Measurements from ENCODE around the gene SH2D3C. TPM values are rescaled to one million over a fixed set of nuclear protein-coding genes. Genes with fewer than 3 reads are reported as not detected.

Gene SH2D3C
- total RNA-seq, 1 experiment from 2014 or later, result not detected

DNA sequence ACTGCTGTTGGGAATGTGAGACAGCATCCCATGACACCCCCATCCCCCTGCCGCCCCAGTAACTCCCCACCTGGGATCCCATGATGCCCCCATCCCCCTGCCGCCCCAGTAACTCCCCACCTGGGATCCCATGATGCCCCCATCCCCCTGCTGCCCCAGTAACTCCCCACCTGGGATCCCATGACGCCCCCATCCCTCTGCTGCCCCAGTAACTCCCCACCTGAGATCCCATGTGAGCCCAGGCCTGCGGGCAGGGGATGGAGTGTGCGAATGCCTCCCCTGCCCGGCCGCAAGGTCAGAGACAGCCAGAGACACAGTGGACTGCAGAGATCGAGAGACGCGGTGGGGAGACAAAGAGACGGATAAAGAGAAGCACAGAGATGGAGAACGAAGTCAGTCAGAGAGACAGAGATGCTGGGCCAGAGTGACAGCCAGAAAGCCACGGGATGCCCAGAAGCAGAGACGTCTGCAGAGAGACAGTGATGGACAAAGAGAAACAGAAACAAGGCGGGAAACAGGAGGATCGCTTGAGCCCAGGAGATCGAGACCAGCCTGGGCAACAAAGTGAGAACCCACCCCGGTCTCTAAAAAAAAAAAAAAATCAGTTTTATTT, 992 bp downstream of the SH2D3C start:
- Mint-ChIP-seq H3K27me3 (ENCODE audit: insufficient read depth, unreplicated experiment) (no peaks in the 10 kb centered on the region), H3K36me3 (ENCODE audit: insufficient read depth, unreplicated experiment) (no peaks in the 10 kb centered on the region), H3K4me3 (ENCODE audit: unreplicated experiment) (no peak overlapping the region), H3K9me3 (ENCODE audit: unreplicated experiment) (no peaks in the 10 kb centered on the region), H3K4me1 (ENCODE audit: insufficient read depth, unreplicated experiment) (no peaks in the 10 kb centered on the region), H3K27ac (ENCODE audit: low read depth, unreplicated experiment) (peak overlapping the region; percentile 59)
- no TSS peak for BruUV-seq (replicated peaks)
- TF ChIP-seq, protein P1, sequence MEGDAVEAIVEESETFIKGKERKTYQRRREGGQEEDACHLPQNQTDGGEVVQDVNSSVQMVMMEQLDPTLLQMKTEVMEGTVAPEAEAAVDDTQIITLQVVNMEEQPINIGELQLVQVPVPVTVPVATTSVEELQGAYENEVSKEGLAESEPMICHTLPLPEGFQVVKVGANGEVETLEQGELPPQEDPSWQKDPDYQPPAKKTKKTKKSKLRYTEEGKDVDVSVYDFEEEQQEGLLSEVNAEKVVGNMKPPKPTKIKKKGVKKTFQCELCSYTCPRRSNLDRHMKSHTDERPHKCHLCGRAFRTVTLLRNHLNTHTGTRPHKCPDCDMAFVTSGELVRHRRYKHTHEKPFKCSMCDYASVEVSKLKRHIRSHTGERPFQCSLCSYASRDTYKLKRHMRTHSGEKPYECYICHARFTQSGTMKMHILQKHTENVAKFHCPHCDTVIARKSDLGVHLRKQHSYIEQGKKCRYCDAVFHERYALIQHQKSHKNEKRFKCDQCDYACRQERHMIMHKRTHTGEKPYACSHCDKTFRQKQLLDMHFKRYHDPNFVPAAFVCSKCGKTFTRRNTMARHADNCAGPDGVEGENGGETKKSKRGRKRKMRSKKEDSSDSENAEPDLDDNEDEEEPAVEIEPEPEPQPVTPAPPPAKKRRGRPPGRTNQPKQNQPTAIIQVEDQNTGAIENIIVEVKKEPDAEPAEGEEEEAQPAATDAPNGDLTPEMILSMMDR (IDR thresholded peaks at IDR 0.05; ENCODE audit: unreplicated experiment), result no peak
- ChIA-PET POLR2A (no interaction called here), CTCF (interaction anchor here (0.7 kb wide), 1 partner anchor 43 kb away, joined by 3 read pairs; no protein-coding TSS in a partner anchor)
- DNase-seq (ENCODE audit: unreplicated experiment), result no peak
- intact Hi-C loops (cut with micrococcal nuclease), result no loop called here

DNA sequence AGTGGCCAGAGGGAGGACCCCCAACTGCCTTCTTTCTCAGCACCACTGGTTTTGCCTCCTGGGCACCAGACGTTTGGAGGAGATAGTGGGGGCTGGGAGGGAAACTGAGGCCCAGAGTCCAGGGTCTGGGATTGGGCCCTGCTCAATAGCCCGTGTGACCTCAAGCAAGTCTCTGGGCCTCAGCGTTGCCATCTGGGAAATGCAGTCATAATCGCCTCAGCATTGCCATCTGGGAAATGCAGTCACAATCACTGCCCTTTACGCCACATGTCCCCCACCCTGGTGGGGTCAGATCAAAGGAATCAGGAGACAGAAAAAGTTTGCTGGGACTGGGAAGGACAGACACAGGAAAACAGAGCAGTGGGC, 1.6 kb downstream of the SH2D3C start:
- no peaks in the 10 kb centered on the region for H3K9me3 Mint-ChIP-seq (ENCODE audit: unreplicated experiment)
- H3K27ac Mint-ChIP-seq (ENCODE audit: low read depth, unreplicated experiment), result no peak overlapping the region
- H3K4me3 Mint-ChIP-seq (ENCODE audit: unreplicated experiment), result no peak overlapping the region
- H3K4me1 Mint-ChIP-seq (ENCODE audit: insufficient read depth, unreplicated experiment), result no peaks in the 10 kb centered on the region
- TF ChIP-seq, protein P1 (IDR thresholded peaks at IDR 0.05; ENCODE audit: unreplicated experiment), result no peak
- CTCF ChIA-PET, result no interaction called here
- H3K27me3 Mint-ChIP-seq (ENCODE audit: insufficient read depth, unreplicated experiment), result no peaks in the 10 kb centered on the region
- BruUV-seq (replicated peaks), result no TSS peak
- intact Hi-C loops (cut with micrococcal nuclease), result no loop called here
- POLR2A ChIA-PET, result no interaction called here
- DNase-seq (ENCODE audit: unreplicated experiment), result no peak
- no peaks in the 10 kb centered on the region for H3K36me3 Mint-ChIP-seq (ENCODE audit: insufficient read depth, unreplicated experiment)

DNA sequence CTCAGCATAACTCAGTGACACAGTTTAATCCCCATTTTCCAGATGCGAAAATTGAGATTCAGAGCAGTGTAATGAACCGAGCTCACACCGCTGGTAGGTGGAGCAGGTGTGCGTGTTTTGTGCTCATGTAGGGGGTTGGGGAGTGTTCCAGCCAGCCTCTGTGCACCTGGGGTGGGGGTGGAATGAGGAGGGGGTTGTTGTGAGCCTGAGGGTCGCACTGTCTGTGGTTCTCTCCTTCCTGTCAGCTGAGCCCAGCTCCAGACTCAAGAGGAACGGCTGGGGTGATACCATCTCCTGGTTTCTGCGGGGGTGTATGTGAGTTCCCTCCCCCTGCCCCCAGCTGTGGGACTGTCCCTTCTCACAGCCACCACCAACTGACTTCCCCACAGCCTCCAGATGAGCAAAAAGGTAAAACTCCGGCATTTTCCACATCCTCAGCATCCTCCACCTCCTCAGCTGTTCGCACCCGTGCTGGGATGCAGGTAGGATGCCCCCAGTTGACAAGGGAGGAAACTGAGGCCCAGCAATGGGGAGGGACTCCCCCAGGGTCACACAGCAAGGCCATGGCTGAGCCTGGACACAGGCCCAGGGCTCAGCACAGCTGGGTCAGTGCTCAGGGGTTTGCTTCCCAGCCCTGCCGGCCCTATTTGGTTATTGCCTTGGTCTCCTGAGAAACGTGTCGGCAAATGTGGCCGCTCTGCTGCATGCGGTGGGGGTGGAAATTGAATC, 2.1 kb downstream of the SH2D3C start:
- H3K27me3 Mint-ChIP-seq (ENCODE audit: insufficient read depth, unreplicated experiment), result no peaks in the 10 kb centered on the region
- no peak overlapping the region for H3K4me3 Mint-ChIP-seq (ENCODE audit: unreplicated experiment)
- H3K27ac Mint-ChIP-seq (ENCODE audit: low read depth, unreplicated experiment), result no peak overlapping the region
- no peaks in the 10 kb centered on the region for H3K9me3 Mint-ChIP-seq (ENCODE audit: unreplicated experiment)
- BruUV-seq (replicated peaks), result no TSS peak
- CTCF ChIA-PET, result interaction anchor here (0.7 kb wide), 1 partner anchor 17 kb away, joined by 4 read pairs; no protein-coding TSS in a partner anchor
- DNase-seq (ENCODE audit: unreplicated experiment), result no peak
- intact Hi-C loops (cut with micrococcal nuclease), result no loop called here
- POLR2A ChIA-PET, result interaction anchor here (0.7 kb wide), 1 partner anchor 102 kb away, joined by 3 read pairs; no protein-coding TSS in a partner anchor
- H3K4me1 Mint-ChIP-seq (ENCODE audit: insufficient read depth, unreplicated experiment), result no peaks in the 10 kb centered on the region
- TF ChIP-seq, protein P1 (IDR thresholded peaks at IDR 0.05; ENCODE audit: unreplicated experiment), result no peak
- H3K36me3 Mint-ChIP-seq (ENCODE audit: insufficient read depth, unreplicated experiment), result no peaks in the 10 kb centered on the region

DNA sequence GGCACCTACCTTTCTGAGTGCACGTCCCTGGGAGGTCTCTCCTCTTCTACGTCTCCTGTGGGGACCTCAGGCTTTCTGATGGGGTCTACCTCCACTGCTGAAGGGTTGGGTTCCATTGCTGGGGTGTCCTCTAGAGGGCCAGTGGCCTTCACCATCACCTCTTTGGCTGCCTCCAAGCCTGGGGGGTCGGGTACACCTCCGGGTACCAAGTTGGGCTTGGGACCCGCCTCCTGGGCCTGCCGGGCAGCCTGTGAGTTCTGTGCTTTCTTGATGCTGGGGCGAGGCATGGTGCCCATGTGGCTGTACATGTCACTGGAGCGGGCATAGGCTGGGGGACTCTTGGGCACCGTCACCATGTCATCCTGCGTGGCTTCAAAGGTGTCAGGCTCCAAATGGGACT, 4.5 kb downstream of the SH2D3C start:
- POLR2A ChIA-PET, result interaction anchor here (1.2 kb wide), 2 partner anchors 13 to 204 kb away, joined by 3 read pairs; no protein-coding TSS in a partner anchor
- Mint-ChIP-seq H3K36me3 (ENCODE audit: insufficient read depth, unreplicated experiment) (no peaks in the 10 kb centered on the region), H3K4me1 (ENCODE audit: insufficient read depth, unreplicated experiment) (no peaks in the 10 kb centered on the region), H3K4me3 (ENCODE audit: unreplicated experiment) (no peak overlapping the region), H3K9me3 (ENCODE audit: unreplicated experiment) (no peaks in the 10 kb centered on the region), H3K27me3 (ENCODE audit: insufficient read depth, unreplicated experiment) (no peaks in the 10 kb centered on the region), H3K27ac (ENCODE audit: low read depth, unreplicated experiment) (no peak overlapping the region)
- intact Hi-C loops (cut with micrococcal nuclease), result no loop called here
- CTCF ChIA-PET, result no interaction called here
- TF ChIP-seq, protein P1 (IDR thresholded peaks at IDR 0.05; ENCODE audit: unreplicated experiment), result no peak
- DNase-seq (ENCODE audit: unreplicated experiment), result no peak
- BruUV-seq (replicated peaks), result no TSS peak
